Endothelial cell of umbilical vein (primary cell): Measurements from ENCODE around the gene TRIP10. TPM values are rescaled to one million over a fixed set of nuclear protein-coding genes. Genes with fewer than 3 reads are reported as not detected.

Experiments used
- BruUV-seq: library from RNA; stranded (reverse); fragments of 400-500 nt; replicated peaks from 2 replicates; lab custom pipeline; 2021; lab: Mats Ljungman, UMichigan
- CTCF ChIA-PET: fragments of 300-600, 350-600 bp; sonication (Branson Sonifier 250); formaldehyde crosslinking; loops from one replicate; lab custom pipeline; 2021; ENCODE audit warnings: antibody characterized with exemption, inconsistent platforms; lab: Charles Lee
- POLR2A ChIA-PET: fragments of 300-600, 350-600 bp; sonication (Branson Sonifier 250); formaldehyde crosslinking; loops from one replicate; lab custom pipeline; 2021; ENCODE audit warnings: antibody characterized with exemption, inconsistent platforms; lab: Charles Lee
- DNase-seq: peaks from one replicate; pipeline ENCODE4 v3.0.0-alpha.2; 2011; ENCODE audit warnings: low read depth, low spot score
- FAIRE-seq: peaks from 2 replicates; lab custom pipeline; 2011; peaks lifted over from hg19 to GRCh38; lab: Jason Lieb, UNC
- H2AFZ ChIP-seq: 2 replicates; pipeline ENCODE4 v1.6.0; 2012; ENCODE audit warnings: low read depth, low read length, control low read depth, inconsistent platforms
- H3K27ac ChIP-seq: 2 replicates; pipeline ENCODE4 v1.5.1; 2011; ENCODE audit warnings: low read depth, mild to moderate bottlenecking, control low read depth, low read length, moderate library complexity; ENCODE audit not compliant: insufficient read depth
- H3K27me3 ChIP-seq, 2 experiments: 2 replicates each; pipeline versions ENCODE4 v1.6.0 to v1.6.1; 2011; ENCODE audit warnings: low read length in 2 of 2, mixed read lengths in 1 of 2; ENCODE audit not compliant: control insufficient read depth in 2 of 2, insufficient read depth in 2 of 2
- H3K36me3 ChIP-seq, 2 experiments: 2 replicates in 1 of 2; 3 replicates in 1 of 2; pipeline ENCODE4 v1.5.1; 2011; ENCODE audit warnings: low read length in 2 of 2, mild to moderate bottlenecking in 1 of 2, moderate library complexity in 1 of 2; ENCODE audit not compliant: control insufficient read depth in 2 of 2, insufficient read depth in 2 of 2; ENCODE audit errors: extremely low read depth in 1 of 2
- H3K4me1 ChIP-seq: 3 replicates; pipeline ENCODE4 v1.5.1; 2011; ENCODE audit warnings: mild to moderate bottlenecking, low read length; ENCODE audit not compliant: control insufficient read depth, insufficient read depth; ENCODE audit errors: extremely low read depth
- H3K4me2 ChIP-seq: 2 replicates; pipeline ENCODE4 v1.6.1; 2011; ENCODE audit warnings: low read length, control low read depth, mixed read lengths; ENCODE audit not compliant: insufficient read depth
- H3K4me3 ChIP-seq, 3 experiments: fragments of 200-600 bp in 1 of 3; sonication (generic), shearing (Covaris generic) in 1 of 3; replicated peaks in 1 of 3; 2 replicates each; pipeline ENCODE4 v1.5.1; 2011 to 2016; ENCODE audit warnings: control low read depth in 3 of 3, low read length in 3 of 3, mild to moderate bottlenecking in 2 of 3, inconsistent platforms in 1 of 3, low read depth in 1 of 3, moderate library complexity in 1 of 3; ENCODE audit not compliant: insufficient read depth in 1 of 3
- H3K79me2 ChIP-seq: 2 replicates; pipeline ENCODE4 v1.6.0; 2012; ENCODE audit warnings: low read length, inconsistent platforms; ENCODE audit not compliant: control insufficient read depth, insufficient read depth
- H3K9ac ChIP-seq: replicated peaks from 2 replicates; pipeline ENCODE3; 2011; ENCODE audit warnings: low read length, control low read depth; ENCODE audit not compliant: insufficient read depth; ENCODE audit errors: extremely low read depth
- H3K9me1 ChIP-seq: replicated peaks from 3 replicates; pipeline ENCODE4 v1.6.0; 2011; ENCODE audit warnings: mild to moderate bottlenecking, low read length; ENCODE audit not compliant: control insufficient read depth, insufficient read depth; ENCODE audit errors: extremely low read depth
- H3K9me3 ChIP-seq: replicated peaks from 2 replicates; pipeline ENCODE4 v1.5.1; 2012; ENCODE audit warnings: low read length, inconsistent platforms; ENCODE audit not compliant: control insufficient read depth, insufficient read depth
- H4K20me1 ChIP-seq: replicated peaks from 2 replicates; pipeline ENCODE3; 2011; ENCODE audit warnings: mild to moderate bottlenecking, low read length; ENCODE audit not compliant: control insufficient read depth, insufficient read depth; ENCODE audit errors: extremely low read depth
- CTCF ChIP-seq, 2 donors: IDR thresholded peaks; 1 replicate in 1 of 2; 2 replicates in 1 of 2; pipeline ENCODE4 v1.5.1; 2011; ENCODE audit warnings: low read length in 2 of 2, mild to moderate bottlenecking in 2 of 2, moderate library complexity in 2 of 2, control low read depth in 1 of 2, inconsistent platforms in 1 of 2, low read depth in 1 of 2; ENCODE audit not compliant: insufficient read depth in 1 of 2; ENCODE audit errors: extremely low read depth in 1 of 2
- EZH2 ChIP-seq: IDR thresholded peaks from 2 replicates; pipeline ENCODE4 v1.6.1; 2012; ENCODE audit warnings: borderline replicate concordance, low read depth, mild to moderate bottlenecking, moderate library complexity, low read length, inconsistent platforms; ENCODE audit not compliant: severe bottlenecking
- FOS ChIP-seq: IDR thresholded peaks from 2 replicates; pipeline ENCODE4 v1.6.1; 2011; ENCODE audit warnings: mild to moderate bottlenecking, low read length, moderate library complexity, borderline replicate concordance; ENCODE audit not compliant: insufficient read depth
- GATA2 ChIP-seq: IDR thresholded peaks from 2 replicates; pipeline ENCODE4 v1.7.0; 2011; ENCODE audit warnings: low read depth, mild to moderate bottlenecking, moderate library complexity, mixed read lengths, low read length; ENCODE audit not compliant: insufficient read length, insufficient read depth
- JUN ChIP-seq: IDR thresholded peaks from 2 replicates; pipeline ENCODE4 v1.6.1; 2011; ENCODE audit warnings: borderline replicate concordance, low read depth; ENCODE audit not compliant: insufficient read length, insufficient read depth
- MYC ChIP-seq: IDR thresholded peaks from one replicate; pipeline ENCODE4 v1.6.1; 2011; ENCODE audit warnings: mild to moderate bottlenecking, low read depth, low read length
- POLR2A ChIP-seq: IDR thresholded peaks from 2 replicates; pipeline ENCODE4 v1.6.1; 2012; ENCODE audit warnings: low read depth, mild to moderate bottlenecking, control low read depth, low read length
- dilution Hi-C: fragments of 300-500 bp; cut with MboI; formaldehyde crosslinking; loops from one replicate; pipeline ENCODE4 v1.15.0; 2019; ENCODE audit warnings: low sequenced_read_pairs; ENCODE audit not compliant: extremely low pct_ligation_motif_present
- intact Hi-C: fragments of 100-400 bp; cut with micrococcal nuclease; formaldehyde crosslinking; loops from one replicate; pipeline ENCODE4 v1.10.0; 2022
- polyA plus RNA-seq, 4 experiments: library from polyadenylated mRNA; depleted of rRNA in 3 of 4; stranded (reverse) in 3 of 4; unstranded in 1 of 4; fragments of >200 nt; gene quantifications; 2 replicates each; pipeline versions ENCODE4 v1.2.1 to v1.2.3, GENCODE V29; 2011 to 2012; ENCODE audit warnings: missing spikeins in 1 of 4
- total RNA-seq: library from RNA; stranded (reverse); gene quantifications from 2 replicates; pipeline ENCODE4 v1.2.3, GENCODE V29; 2021
- TF ChIP-seq, protein P1 (sequence below): IDR thresholded peaks from 2 replicates; pipeline ENCODE4 v1.6.1; 2011; ENCODE audit not compliant: insufficient read depth, insufficient read length

TRIP10 gene
- total and polyA plus RNA-seq, 2 donors (not counting 3 experiments of a cell fraction or from before 2014, with no cell fraction given) = 28.4 to 69.3 TPM

- POLR2A ChIA-PET = no interaction called here
- DNase-seq (no peak), FAIRE-seq (no peak)
- Histone ChIP-seq H3K9me3 (no peaks in the 10 kb centered on the region), H3K9me1 (no peaks in the 10 kb centered on the region), H3K36me3 (no peaks in the 10 kb centered on the region), H3K27me3 (no peaks in the 10 kb centered on the region), H4K20me1 (no peaks in the 10 kb centered on the region), H2AFZ (no peak overlapping the region), H3K9ac (no peak overlapping the region), H3K27ac (no peak overlapping the region), H3K4me1 (no peaks in the 10 kb centered on the region), H3K4me2 (no peak overlapping the region), H3K4me3 (no peak overlapping the region), H3K79me2 (no peaks in the 10 kb centered on the region)
- CTCF ChIA-PET = no interaction called here
- dilution Hi-C loops = no loop called here
- TF ChIP-seq EZH2 (no peak), MYC (no peak), POLR2A (no peak), GATA2 (no peak), CTCF (IDR thresholded peaks at IDR 0.05; ENCODE audit: extremely low read depth in 1 of 2, insufficient read depth in 1 of 2, low read depth in 1 of 2, low read length in 2 of 2) (no peak), JUN (no peak), FOS (no peak)
- TF ChIP-seq, protein P1, sequence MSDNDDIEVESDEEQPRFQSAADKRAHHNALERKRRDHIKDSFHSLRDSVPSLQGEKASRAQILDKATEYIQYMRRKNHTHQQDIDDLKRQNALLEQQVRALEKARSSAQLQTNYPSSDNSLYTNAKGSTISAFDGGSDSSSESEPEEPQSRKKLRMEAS = no peak
- intact Hi-C loops = no loop called here
- BruUV-seq = no TSS peak
Measured at GRCh38 chr19:6776999-6777398, 37.5 kb downstream of the TRIP10 start.
